Transverse colon (tissue), 4 donors: ENCODE measurements around the gene HTRA3. TPM values are rescaled to one million over a fixed set of nuclear protein-coding genes. Genes with fewer than 3 reads are reported as not detected.
A peak's percentile ranks its signal among the peaks of the same experiment; 100 is the strongest.

Source experiments
- DNase-seq: peaks from one replicate; pipeline ENCODE4 v3.0.0-alpha.2; 2019
- H3K27ac ChIP-seq, 4 donors: fragments of 200-600 bp; sonication (generic); 2 replicates each; pipeline ENCODE4 v1.5.1; 2016 to 2018; ENCODE audit warnings: inconsistent platforms in 4 of 4
- H3K27me3 ChIP-seq: fragments of 200-600 bp; sonication (generic); 2 replicates; pipeline ENCODE4 v1.5.1; 2017; ENCODE audit warnings: inconsistent platforms
- H3K36me3 ChIP-seq, 4 donors: fragments of 200-600 bp; sonication (generic); 2 replicates each; pipeline ENCODE4 v1.5.1; 2017 to 2019; ENCODE audit warnings: inconsistent platforms in 4 of 4
- H3K4me1 ChIP-seq, 4 donors: fragments of 200-600 bp; sonication (generic); 2 replicates each; pipeline ENCODE4 v1.5.1; 2017 to 2020; ENCODE audit warnings: inconsistent platforms in 4 of 4
- H3K4me3 ChIP-seq, 4 donors: fragments of 200-600 bp; sonication (generic); 1 replicate in 1 of 4; 2 replicates in 3 of 4; pipeline versions ENCODE4 v1.5.1 to v1.6.1; 2017 to 2019; ENCODE audit warnings: inconsistent platforms in 4 of 4
- H3K9me3 ChIP-seq, 2 donors: fragments of 200-600 bp; sonication (generic); 2 replicates each; pipeline ENCODE4 v1.5.1; 2017 to 2019; ENCODE audit warnings: inconsistent platforms in 2 of 2
- CTCF ChIP-seq, 5 experiments: fragments of 200-600 bp in 3 of 5; fragments of 450-650 bp in 2 of 5; sonication (generic) in 3 of 5; IDR thresholded peaks; 1 replicate in 2 of 5; 2 replicates in 3 of 5; pipeline ENCODE4 v1.5.1; 2016 to 2017; ENCODE audit warnings: antibody characterized with exemption in 5 of 5, inconsistent platforms in 3 of 5, mild to moderate bottlenecking in 2 of 5, moderate library complexity in 1 of 5
- EP300 ChIP-seq: sonication (generic); formaldehyde crosslinking; IDR thresholded peaks from one replicate; pipeline ENCODE4 v1.6.1; 2017; ENCODE audit warnings: antibody characterized with exemption, low read depth
- POLR2A ChIP-seq: fragments of 450-650 bp; IDR thresholded peaks from one replicate; pipeline ENCODE4 v1.6.1; 2016; ENCODE audit warnings: antibody characterized with exemption, mild to moderate bottlenecking, moderate library complexity
- POLR2AphosphoS5 ChIP-seq, 3 donors: sonication (generic); formaldehyde crosslinking; IDR thresholded peaks; one replicate each; pipeline ENCODE4 v1.6.1; 2016; ENCODE audit warnings: antibody characterized with exemption in 3 of 3
- WGBS, 2 donors: methylation state at CpG; one replicate each; pipeline ENCODE4 v1.1.5; 2018; ENCODE audit warnings: low coverage in 1 of 2; 5-methylcytosine and 5-hydroxymethylcytosine counted together
- in situ Hi-C, 4 donors: fragments of 200-750 bp; cut with MboI; loops; one replicate each; pipeline versions ENCODE4 v1.15.0 to v1.15.1; 2017; ENCODE audit warnings: low sequenced_read_pairs in 3 of 4, low pct_ligation_motif_present in 1 of 4, low pct_unique_long_range_greater_than_20kb in 1 of 4
- intact Hi-C: fragments of 100-400 bp; cut with DNase I; formaldehyde crosslinking; loops from one replicate; pipeline ENCODE4 v1.15.1; 2023; ENCODE audit warnings: low total_unique reads
- total RNA-seq, 4 donors: library from RNA; depleted of rRNA; stranded (reverse); fragments of >200 nt; gene quantifications; one replicate each; pipeline ENCODE4 v1.1.0, GENCODE V29; 2016

The HTRA3 gene
- total RNA-seq, 4 donors from 2014 or later: 1.5 to 11.9 (median 6.5) TPM

DNA sequence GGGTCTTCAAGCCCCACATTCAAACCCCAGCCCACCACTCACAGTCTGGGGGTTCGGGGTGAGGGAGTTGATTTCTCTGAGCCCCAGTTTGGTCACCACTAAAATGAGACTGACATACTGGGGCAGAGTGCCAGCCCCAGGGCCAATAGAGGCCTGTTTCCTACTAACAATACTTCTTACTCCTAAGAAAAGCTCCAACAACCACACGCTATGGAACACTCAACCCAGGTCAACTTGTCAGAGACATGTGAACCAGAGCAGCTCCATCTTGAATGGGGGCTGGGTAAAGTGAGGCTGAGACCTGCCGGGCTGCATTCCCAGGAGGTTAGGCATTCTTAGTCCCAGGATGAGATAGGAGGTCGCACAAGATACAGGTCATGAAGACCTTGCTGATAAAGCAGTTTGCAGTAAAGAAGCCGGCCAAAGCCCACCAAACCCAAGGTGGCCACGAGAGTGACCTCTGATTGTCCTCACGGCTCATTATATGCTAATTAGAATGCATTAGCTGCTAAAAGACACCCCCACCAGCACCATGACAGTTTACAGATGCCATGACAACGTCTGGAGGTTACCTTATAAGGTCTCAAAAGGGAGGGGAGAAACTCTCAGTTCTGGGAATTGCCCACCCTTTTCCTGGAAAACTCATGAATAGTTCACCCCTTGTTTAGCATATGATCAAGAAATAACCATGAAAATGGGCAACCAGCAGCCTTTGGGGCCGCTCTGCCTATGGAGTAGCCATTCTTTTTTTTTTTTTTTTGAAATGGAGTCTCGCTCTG lies 26.6 kb upstream of the HTRA3 start:
- H3K9me3 ChIP-seq: no peaks in the 10 kb centered on the region
- in situ Hi-C loops: loop anchor here (5.0 to 25.0 kb wide), 4 partner anchors 159 to 344 kb away; partner anchors contain the start of genes CPZ (in 1 of the 4) and GPR78 (in 1 of the 4)
- intact Hi-C loops: loop anchor here (2.0 kb wide), 1 partner anchor 160 kb away; no protein-coding TSS in a partner anchor
- no peak overlapping the region for H3K4me3 ChIP-seq
- WGBS, 2 donors: 73% methylated on average over 3 to 10 of the region's 10 CpGs
- TF ChIP-seq CTCF (IDR thresholded peaks at IDR 0.05): no peak
- no peak for TF ChIP-seq POLR2A
- TF ChIP-seq EP300: no peak
- TF ChIP-seq POLR2AphosphoS5 (IDR thresholded peaks at IDR 0.05): no peak
- peaks cover 3% of the 10 kb centered on the region for H3K27me3 ChIP-seq
- peak overlapping the region in 1 of 4 donors; percentile 33 for H3K27ac ChIP-seq
- DNase-seq: no peak
- H3K4me1 ChIP-seq: peaks cover 0 to 16% (median 10%) of the 10 kb centered on the region in 4 donors
- no peaks in the 10 kb centered on the region for H3K36me3 ChIP-seq

DNA sequence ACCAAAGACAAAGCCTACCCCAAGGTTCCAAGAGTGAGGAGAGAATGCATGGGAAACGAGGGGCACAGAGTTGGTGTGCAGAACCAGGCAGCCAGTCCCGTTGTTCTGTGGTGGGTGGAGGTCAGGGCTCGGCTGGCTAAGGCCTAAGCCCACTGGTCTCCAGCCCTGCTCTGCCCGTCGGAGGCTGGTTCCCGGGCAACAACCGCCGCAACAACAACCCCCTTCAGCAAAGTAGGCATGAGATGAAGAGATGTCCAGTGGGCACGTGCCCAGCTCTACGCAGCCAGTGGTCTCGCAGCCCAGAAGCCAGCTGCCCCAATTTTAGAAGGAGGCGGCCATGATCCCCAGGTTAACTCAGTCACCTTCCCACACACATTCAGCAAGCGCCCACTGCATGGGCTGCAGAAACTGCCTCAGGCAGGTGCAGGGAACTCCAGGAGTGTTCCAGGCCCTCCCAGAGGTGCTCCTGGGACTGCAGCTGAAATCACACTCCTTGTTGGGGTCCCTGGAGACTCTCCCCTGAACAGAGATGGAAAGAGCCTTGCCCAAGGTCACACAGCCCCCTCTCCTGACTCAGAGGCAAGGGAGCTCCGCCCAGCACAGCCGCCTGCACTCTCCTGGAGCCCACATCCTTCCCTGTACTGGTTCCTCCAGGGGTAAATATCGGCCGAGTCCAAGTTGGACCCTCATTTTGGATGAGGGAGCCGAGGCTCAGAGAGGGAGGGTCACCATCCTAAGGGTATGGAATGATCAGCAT lies 25.4 kb upstream of the HTRA3 start:
- Histone ChIP-seq H3K4me3 (no peak overlapping the region), H3K36me3 (no peaks in the 10 kb centered on the region), H3K27me3 (peaks cover 3% of the 10 kb centered on the region), H3K27ac (no peak overlapping the region), H3K9me3 (no peaks in the 10 kb centered on the region), H3K4me1 (peaks cover 0 to 8% (median 6%) of the 10 kb centered on the region in 4 donors)
- DNase-seq: no peak
- intact Hi-C loops (no loop called here), in situ Hi-C loops (loop anchor here (5.0 to 25.0 kb wide), 4 partner anchors 158 to 343 kb away; partner anchors contain the start of genes CPZ (in 1 of the 4) and GPR78 (in 1 of the 4))
- TF ChIP-seq POLR2A (no peak), CTCF (IDR thresholded peaks at IDR 0.05) (no peak), EP300 (no peak), POLR2AphosphoS5 (IDR thresholded peaks at IDR 0.05) (no peak)
- WGBS, 2 donors: 85% methylated on average over 17 of the region's 18 CpGs; no CpG with 5 or more reads in 1 of the 2 donors

DNA sequence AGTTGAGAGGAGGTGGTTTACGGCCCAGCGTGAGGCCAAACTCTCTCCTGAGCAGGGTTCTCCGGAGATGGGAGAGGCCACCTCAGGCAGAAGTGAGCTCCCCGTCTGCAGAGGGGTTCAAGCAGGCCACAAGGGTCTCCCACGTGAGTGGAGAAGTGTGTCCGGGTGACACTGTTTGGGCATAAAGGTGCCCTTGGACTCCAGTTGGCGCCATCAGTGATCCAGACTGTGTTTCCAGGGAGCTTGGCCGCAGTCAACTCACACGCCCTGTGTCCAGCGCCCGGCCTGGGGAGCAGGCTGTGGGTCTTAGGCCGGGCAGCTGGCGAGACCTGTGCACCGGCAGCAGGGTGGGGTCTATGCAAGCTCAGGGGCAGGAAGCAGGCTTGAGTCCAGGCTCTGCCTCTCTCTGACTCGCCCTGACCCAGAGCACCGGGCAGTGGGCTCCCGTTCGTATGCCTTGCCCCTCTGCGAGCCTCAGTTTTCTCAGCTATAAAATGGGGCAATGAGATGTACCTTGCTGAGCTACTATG lies 24.6 kb upstream of the HTRA3 start:
- Histone ChIP-seq H3K4me3 (no peak overlapping the region), H3K27me3 (peaks cover 3% of the 10 kb centered on the region), H3K36me3 (no peaks in the 10 kb centered on the region), H3K9me3 (no peaks in the 10 kb centered on the region), H3K27ac (no peak overlapping the region), H3K4me1 (peaks cover 0 to 8% (median 6%) of the 10 kb centered on the region in 4 donors)
- intact Hi-C loops (no loop called here), in situ Hi-C loops (loop anchor here (5.0 to 25.0 kb wide), 4 partner anchors 157 to 342 kb away; partner anchors contain the start of genes CPZ (in 1 of the 4) and GPR78 (in 1 of the 4))
- TF ChIP-seq EP300 (no peak), POLR2AphosphoS5 (IDR thresholded peaks at IDR 0.05) (no peak), CTCF (IDR thresholded peaks at IDR 0.05) (no peak), POLR2A (no peak)
- WGBS, 2 donors: 95% methylated on average over 19 of the region's 19 CpGs; no CpG with 5 or more reads in 1 of the 2 donors
- no peak for DNase-seq
